SIG-M5 (cell line): ENCODE measurements around the gene SIT1.
"Not testable (repeated sequence)": the region's sequence is repeated elsewhere in the genome, so short reads cannot be mapped to it uniquely, and the experiment has no call there.

Experiments
- DNase-seq: peaks from one replicate; lab custom pipeline; 2025; lab: John Stamatoyannopoulos, UW

The SIT1 gene

GRCh38 chr9:35636877-35637246, 13.9 kb downstream of the SIT1 start:
- DNase-seq = not testable (repeated sequence)

GRCh38 chr9:35636135-35636876, 14.4 kb downstream of the SIT1 start:
- DNase-seq = no peak

GRCh38 chr9:35635730-35636129, 15.0 kb downstream of the SIT1 start:
- DNase-seq = no peak

GRCh38 chr9:35629597-35629996, 21.1 kb downstream of the SIT1 start:
- no peak for DNase-seq

DNA sequence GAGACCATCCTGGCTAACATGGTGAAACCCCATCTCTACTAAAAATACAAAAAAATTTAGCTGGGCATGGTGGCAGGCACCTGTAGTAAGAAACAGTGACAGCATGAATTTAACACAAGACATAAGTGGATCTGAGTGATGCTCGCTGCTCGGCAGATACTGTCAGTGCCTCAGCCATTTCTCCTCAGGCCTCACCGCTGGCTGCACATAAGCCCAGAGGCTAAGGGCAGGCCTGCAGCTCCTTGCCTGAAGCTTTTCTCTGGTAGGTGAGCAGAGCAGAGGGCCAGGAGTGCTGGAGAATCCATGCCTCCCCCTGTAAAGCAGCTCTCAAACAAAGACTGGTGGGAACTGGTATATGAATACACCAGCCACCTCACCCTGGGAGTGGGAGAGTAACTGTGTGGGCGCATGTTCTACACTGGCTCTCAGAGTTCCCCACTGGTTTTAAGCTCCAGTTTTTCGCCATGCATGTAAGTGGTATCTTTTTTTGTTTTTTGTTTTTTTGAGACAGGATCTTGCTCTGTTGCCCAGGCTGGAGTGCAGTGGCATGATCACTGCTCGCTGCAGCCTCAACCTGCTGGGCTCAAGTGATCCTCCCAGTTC, 22.2 kb downstream of the SIT1 start:
- DNase-seq = no peak

DNA sequence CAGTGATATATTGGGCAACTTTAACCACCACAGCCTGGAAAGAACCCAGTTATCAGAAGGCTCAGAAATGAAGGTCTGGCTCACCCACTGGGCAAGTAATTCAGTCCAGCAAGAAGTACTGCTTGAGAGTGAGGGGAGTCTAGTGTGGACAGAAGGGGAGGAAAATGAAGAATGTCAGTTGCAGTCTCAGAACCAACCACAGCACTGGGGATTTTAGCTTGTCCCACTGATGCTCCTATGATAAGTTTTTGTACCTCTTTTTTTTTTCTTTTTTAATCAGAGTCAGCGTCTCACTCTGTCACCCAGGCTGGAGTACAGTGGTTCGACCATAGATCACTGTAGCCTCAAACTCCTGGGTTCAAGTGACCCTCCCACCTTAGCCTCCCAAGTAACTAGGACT, 23.2 kb downstream of the SIT1 start:
- DNase-seq = no peak

GRCh38 chr9:35619800-35620158, 31.0 kb downstream of the SIT1 start:
- DNase-seq = no peak

GRCh38 chr9:35618854-35619799, 31.6 kb downstream of the SIT1 start:
- no peak for DNase-seq

- no peak for DNase-seq
Observed at GRCh38 chr9:35618325-35618727, 32.4 kb downstream of the SIT1 start, which contains the start of gene CD72. Gene CD72 (minus strand): TSS chr9:35618413. CDS start chr9:35618303, 110 bp downstream.

GRCh38 chr9:35617548-35617947, 33.2 kb downstream of the SIT1 start:
- no peak for DNase-seq

- no peak for DNase-seq
Observed at GRCh38 chr9:35616681-35617459, 33.9 kb downstream of the SIT1 start.

- no peak for DNase-seq
Observed at GRCh38 chr9:35615981-35616680, 34.6 kb downstream of the SIT1 start.

DNA sequence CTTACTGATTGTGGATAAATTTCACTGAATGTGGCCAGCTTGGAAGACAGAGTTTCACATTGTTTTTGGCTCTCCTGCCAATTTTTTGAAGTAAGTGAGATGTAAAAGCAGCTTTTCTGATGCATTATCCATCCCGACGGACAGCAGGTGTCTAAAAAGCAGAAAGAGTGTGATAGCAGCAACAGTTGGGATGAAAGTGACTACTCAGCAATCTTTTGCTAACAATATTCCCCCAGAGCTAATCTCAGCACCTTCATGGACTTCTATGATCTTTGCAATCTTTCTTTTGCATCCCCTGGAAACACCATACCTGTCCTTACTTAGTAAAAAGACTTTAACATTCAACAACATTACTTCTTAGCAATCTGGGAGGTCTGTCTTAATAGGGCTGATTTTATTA, 37.9 kb downstream of the SIT1 start:
- DNase-seq = no peak

- not testable (repeated sequence) for DNase-seq
Observed at GRCh38 chr9:35612066-35612465, 38.7 kb downstream of the SIT1 start.

- DNase-seq = no peak
Observed at GRCh38 chr9:35611230-35611797, 39.4 kb downstream of the SIT1 start.

DNA sequence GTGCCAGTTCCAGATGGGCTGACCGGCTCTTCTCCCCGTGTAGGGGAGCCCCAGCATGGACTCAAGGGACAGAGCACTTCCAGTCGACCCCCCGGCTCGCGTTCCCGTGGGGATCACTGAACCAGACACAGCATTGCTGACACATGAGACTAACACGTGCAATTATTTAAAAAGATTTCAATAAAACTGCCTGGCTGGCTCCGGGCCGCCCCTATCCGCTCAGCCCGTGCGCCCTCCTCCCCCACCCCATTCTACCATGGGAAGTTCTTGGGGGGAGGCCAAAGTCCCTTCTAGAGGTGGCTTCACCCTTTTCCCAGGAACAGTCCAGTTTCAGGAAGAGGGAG, 40.9 kb downstream of the SIT1 start:
- no peak for DNase-seq

- DNase-seq = no peak
Observed at GRCh38 chr9:35609001-35609819, 41.5 kb downstream of the SIT1 start.

- no peak for DNase-seq
Observed at GRCh38 chr9:35608221-35608620, 42.5 kb downstream of the SIT1 start.

DNA sequence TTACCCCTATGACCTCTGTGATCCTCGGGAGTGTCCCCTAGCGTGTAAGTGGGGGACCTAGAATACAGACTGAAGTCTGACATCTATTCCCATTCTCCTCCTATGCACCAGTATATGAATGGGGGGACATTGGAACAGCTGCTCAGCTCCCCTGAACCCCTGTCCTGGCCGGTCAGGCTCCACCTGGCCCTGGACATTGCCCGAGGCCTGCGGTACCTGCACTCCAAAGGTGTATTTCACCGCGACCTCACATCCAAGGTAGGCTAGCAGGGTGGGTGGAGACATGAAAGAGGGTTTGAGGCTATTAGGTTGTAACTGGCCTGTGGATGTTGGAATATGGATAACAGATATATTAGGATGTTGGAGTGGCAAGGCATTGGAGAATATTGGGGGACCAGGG, 44.0 kb downstream of the SIT1 start:
- DNase-seq = no peak

GRCh38 chr9:35606138-35606504, 44.6 kb downstream of the SIT1 start:
- DNase-seq = no peak
